Activated effector memory CD4-positive, alpha-beta T cell treated with Interleukin-2 at 50 U/mL for 16 hours (primary cell): ENCODE results near the gene ANKMY2.
"Not testable (repeated sequence)": the region's sequence is repeated elsewhere in the genome, so short reads cannot be mapped to it uniquely, and the experiment has no call there.

Experiments
- DNase-seq: peaks from one replicate; pipeline ENCODE4 v3.0.0-alpha.2; 2020

ANKMY2 gene

GRCh38 chr7:16645593-16646471 is at the start of gene ANKMY2, which contains the start of gene BZW2:
Gene ANKMY2, minus strand, starts transcription at chr7:16645754. Its CDS starts 181 bp downstream, at chr7:16645573.
Gene BZW2, plus strand, starts transcription at chr7:16646181. Its CDS starts 19,263 bp downstream, at chr7:16665444.
- DNase-seq, result peak; percentile 90

- DNase-seq, result no peak
Observed at GRCh38 chr7:16694806-16695205, 49.3 kb upstream of the ANKMY2 start.

- no peak for DNase-seq
Observed at GRCh38 chr7:16693601-16694318, 48.2 kb upstream of the ANKMY2 start.

GRCh38 chr7:16691241-16691640 is 45.7 kb upstream of the ANKMY2 start:
- DNase-seq, result no peak

- DNase-seq, result no peak
Observed at GRCh38 chr7:16688249-16688648, 42.7 kb upstream of the ANKMY2 start.

- DNase-seq, result no peak
Observed at GRCh38 chr7:16685535-16685934, 40.0 kb upstream of the ANKMY2 start.

GRCh38 chr7:16684935-16685334 is 39.4 kb upstream of the ANKMY2 start:
- DNase-seq, result no peak

- not testable (repeated sequence) for DNase-seq
Observed at GRCh38 chr7:16678645-16679566, 33.4 kb upstream of the ANKMY2 start.

- DNase-seq, result no peak
Observed at GRCh38 chr7:16677978-16678494, 32.5 kb upstream of the ANKMY2 start.

GRCh38 chr7:16675277-16675676 is 29.7 kb upstream of the ANKMY2 start:
- DNase-seq, result no peak

GRCh38 chr7:16671811-16672210 is 26.3 kb upstream of the ANKMY2 start:
- DNase-seq, result no peak

- no peak for DNase-seq
Observed at GRCh38 chr7:16670731-16671344, 25.3 kb upstream of the ANKMY2 start.

GRCh38 chr7:16670021-16670420 is 24.5 kb upstream of the ANKMY2 start:
- no peak for DNase-seq

GRCh38 chr7:16669581-16669980 is 24.0 kb upstream of the ANKMY2 start:
- no peak for DNase-seq

- DNase-seq, result no peak
Observed at GRCh38 chr7:16668978-16669377, 23.4 kb upstream of the ANKMY2 start.

- DNase-seq, result no peak
Observed at GRCh38 chr7:16668049-16668858, 22.7 kb upstream of the ANKMY2 start.

GRCh38 chr7:16667355-16667754 is 21.8 kb upstream of the ANKMY2 start:
- no peak for DNase-seq

GRCh38 chr7:16661924-16662323 is 16.4 kb upstream of the ANKMY2 start:
- no peak for DNase-seq

GRCh38 chr7:16660702-16661464 is 15.3 kb upstream of the ANKMY2 start:
- no peak for DNase-seq

- not testable (repeated sequence) for DNase-seq
Observed at GRCh38 chr7:16659854-16660497, 14.4 kb upstream of the ANKMY2 start.
